Osteoblast (primary cell): ENCODE results near the gene ZYX. TPM values are rescaled to one million over a fixed set of nuclear protein-coding genes. Genes with fewer than 3 reads are reported as not detected.
"Not testable (repeated sequence)": the region's sequence is repeated elsewhere in the genome, so short reads cannot be mapped to it uniquely, and the experiment has no call there.

ENCODE experiments used
- DNase-seq: peaks from one replicate; pipeline ENCODE4 v3.0.0; 2011; ENCODE audit warnings: low spot score, mixed read lengths; ENCODE audit not compliant: insufficient read length; ENCODE audit errors: missing footprints
- H2AFZ ChIP-seq: 2 replicates; pipeline ENCODE4 v1.6.0; 2011; ENCODE audit warnings: mild to moderate bottlenecking, low read length
- H3K27ac ChIP-seq: 2 replicates; pipeline ENCODE4 v1.5.1; 2011; ENCODE audit warnings: mild to moderate bottlenecking, low read depth, low read length, moderate library complexity
- H3K27me3 ChIP-seq: 2 replicates; pipeline ENCODE4 v1.6.0; 2012; ENCODE audit warnings: mild to moderate bottlenecking, control low read depth, inconsistent platforms, low read length, moderate library complexity; ENCODE audit not compliant: insufficient read depth
- H3K36me3 ChIP-seq: 2 replicates; pipeline ENCODE4 v1.5.1; 2011; ENCODE audit warnings: mild to moderate bottlenecking, low read length, control low read depth, moderate library complexity; ENCODE audit not compliant: insufficient read depth
- H3K4me1 ChIP-seq: 2 replicates; pipeline ENCODE4 v1.5.1; 2011; ENCODE audit warnings: mild to moderate bottlenecking, low read length, control low read depth, moderate library complexity; ENCODE audit not compliant: insufficient read depth
- H3K4me2 ChIP-seq: 2 replicates; pipeline ENCODE4 v1.6.0; 2011; ENCODE audit warnings: mild to moderate bottlenecking, low read length; ENCODE audit not compliant: insufficient read depth
- H3K4me3 ChIP-seq: fragments of 200-600 bp; sonication (generic); 3 replicates; pipeline ENCODE4 v1.5.1; 2012; ENCODE audit warnings: mild to moderate bottlenecking, low read length, inconsistent platforms; ENCODE audit not compliant: insufficient read depth
- H3K79me2 ChIP-seq: 2 replicates; pipeline ENCODE4 v1.6.0; 2012; ENCODE audit warnings: mild to moderate bottlenecking, low read length, control low read depth, inconsistent platforms; ENCODE audit not compliant: insufficient read depth
- H3K9me3 ChIP-seq: 2 replicates; pipeline ENCODE4 v1.5.1; 2011; ENCODE audit warnings: low read depth, low read length, control low read depth
- H4K20me1 ChIP-seq: 2 replicates; pipeline ENCODE4 v1.6.0; 2012; ENCODE audit warnings: mild to moderate bottlenecking, low read length, control low read depth; ENCODE audit not compliant: insufficient read depth
- total RNA-seq: library from RNA; depleted of rRNA; stranded (reverse); fragments of >200 nt; gene quantifications from 2 replicates; pipeline ENCODE4 v1.2.3, GENCODE V29; 2012
- TF ChIP-seq, protein P1 (sequence below): IDR thresholded peaks from 2 replicates; pipeline ENCODE4 v1.5.1; 2011; ENCODE audit warnings: mild to moderate bottlenecking, low read depth, low read length, moderate library complexity; ENCODE audit errors: extremely low read depth

The ZYX gene
- total RNA-seq, 1 donor = 47.4 TPM

DNA sequence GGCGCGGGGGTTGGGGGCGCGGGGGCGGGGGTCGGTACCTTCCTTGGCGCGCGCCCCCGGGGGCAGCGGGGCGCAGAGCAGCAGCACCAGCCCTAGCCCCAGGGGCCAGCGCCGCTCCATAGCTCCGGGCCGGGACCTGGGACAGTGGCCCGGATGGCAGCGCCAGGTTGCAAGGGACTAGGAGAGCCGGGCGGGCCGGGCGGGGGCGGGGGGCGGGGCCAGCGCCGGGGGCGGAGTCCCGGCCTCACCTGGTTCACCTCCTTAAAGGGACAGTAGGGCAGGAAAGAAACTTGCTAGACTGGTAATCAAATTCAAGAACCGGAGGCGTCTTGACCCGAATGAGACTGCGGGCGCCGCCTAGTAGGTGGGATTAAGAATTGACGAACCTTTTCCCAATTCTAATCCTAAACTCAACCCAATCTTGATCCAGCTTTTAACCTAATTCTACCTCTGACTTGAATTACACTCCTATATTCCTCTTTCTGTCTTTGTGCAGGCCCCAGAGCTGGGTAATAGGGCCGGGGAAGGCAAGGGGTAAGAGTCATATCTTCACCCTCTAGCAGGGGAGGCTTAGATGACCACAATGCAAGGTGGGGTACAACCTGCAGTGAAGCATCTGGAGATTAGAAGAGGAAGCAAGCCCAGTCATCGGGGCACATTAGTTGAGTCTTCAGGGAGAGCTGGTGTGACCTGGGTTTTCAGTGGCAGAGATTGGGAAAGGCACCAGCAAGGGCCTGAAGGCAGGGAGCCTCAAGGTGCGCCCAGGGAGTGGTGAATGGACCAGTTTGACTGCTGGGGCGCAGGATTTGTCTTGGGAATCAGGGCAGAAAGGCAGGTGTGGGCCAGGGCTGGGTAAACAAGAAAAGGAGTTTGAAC, 27.8 kb downstream of the ZYX start, which contains the start of gene EPHA1:
EPHA1 (minus strand) TSS at position 171 of the 876 bp plus-strand sequence; CDS start at position 120, 51 bp downstream.
- DNase-seq = peak; percentile 87
- H3K27ac ChIP-seq = no peak within 1 kb of the TSS
- H3K36me3 ChIP-seq = no peaks in the 10 kb centered on the region
- peaks cover 28% of the 10 kb centered on the region for H3K4me1 ChIP-seq
- no peaks in the 10 kb centered on the region for H4K20me1 ChIP-seq
- H3K27me3 ChIP-seq = no peaks in the 10 kb centered on the region
- H3K9me3 ChIP-seq = no peaks in the 10 kb centered on the region
- TF ChIP-seq, protein P1, sequence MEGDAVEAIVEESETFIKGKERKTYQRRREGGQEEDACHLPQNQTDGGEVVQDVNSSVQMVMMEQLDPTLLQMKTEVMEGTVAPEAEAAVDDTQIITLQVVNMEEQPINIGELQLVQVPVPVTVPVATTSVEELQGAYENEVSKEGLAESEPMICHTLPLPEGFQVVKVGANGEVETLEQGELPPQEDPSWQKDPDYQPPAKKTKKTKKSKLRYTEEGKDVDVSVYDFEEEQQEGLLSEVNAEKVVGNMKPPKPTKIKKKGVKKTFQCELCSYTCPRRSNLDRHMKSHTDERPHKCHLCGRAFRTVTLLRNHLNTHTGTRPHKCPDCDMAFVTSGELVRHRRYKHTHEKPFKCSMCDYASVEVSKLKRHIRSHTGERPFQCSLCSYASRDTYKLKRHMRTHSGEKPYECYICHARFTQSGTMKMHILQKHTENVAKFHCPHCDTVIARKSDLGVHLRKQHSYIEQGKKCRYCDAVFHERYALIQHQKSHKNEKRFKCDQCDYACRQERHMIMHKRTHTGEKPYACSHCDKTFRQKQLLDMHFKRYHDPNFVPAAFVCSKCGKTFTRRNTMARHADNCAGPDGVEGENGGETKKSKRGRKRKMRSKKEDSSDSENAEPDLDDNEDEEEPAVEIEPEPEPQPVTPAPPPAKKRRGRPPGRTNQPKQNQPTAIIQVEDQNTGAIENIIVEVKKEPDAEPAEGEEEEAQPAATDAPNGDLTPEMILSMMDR = peak; percentile 19
- no peak within 1 kb of the TSS for H2AFZ ChIP-seq
- peak within 1 kb of the TSS; percentile 37 for H3K4me2 ChIP-seq
- no peak within 1 kb of the TSS for H3K4me3 ChIP-seq
- H3K79me2 ChIP-seq = no peaks in the 10 kb centered on the region

DNA sequence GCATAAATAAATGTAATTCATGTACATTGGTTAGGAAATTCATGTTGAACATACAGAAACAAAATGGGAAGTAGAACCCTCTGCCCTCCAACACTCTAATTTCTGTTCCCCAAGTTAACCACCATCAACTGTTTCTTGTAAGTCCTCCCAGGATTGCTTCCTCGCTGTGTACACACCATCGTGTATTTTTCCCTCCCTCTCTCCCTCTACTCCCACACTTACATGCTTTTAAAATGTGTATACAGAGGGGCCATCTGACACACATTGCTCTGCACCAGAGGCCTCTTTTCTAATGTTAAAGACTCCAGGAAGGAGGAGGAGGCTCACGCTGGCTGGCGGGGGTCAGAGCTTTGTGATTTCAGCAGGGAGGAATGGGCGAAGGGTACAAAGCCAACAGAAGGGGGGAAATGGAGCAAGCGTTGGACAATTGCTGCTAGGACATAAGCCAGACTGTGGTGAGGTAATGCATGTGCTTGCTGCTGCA, 29.4 kb downstream of the ZYX start:
- peaks cover 40% of the 10 kb centered on the region for H3K4me1 ChIP-seq
- H3K4me2 ChIP-seq = peak overlapping the region; percentile 60
- H3K27ac ChIP-seq = no peak overlapping the region
- peak; percentile 90 for DNase-seq
- no peaks in the 10 kb centered on the region for H4K20me1 ChIP-seq
- no peaks in the 10 kb centered on the region for H3K27me3 ChIP-seq
- no peak overlapping the region for H3K4me3 ChIP-seq
- TF ChIP-seq, protein P1 = no peak
- no peaks in the 10 kb centered on the region for H3K9me3 ChIP-seq
- H3K79me2 ChIP-seq = no peaks in the 10 kb centered on the region
- peak overlapping the region; percentile 57 for H2AFZ ChIP-seq
- H3K36me3 ChIP-seq = no peaks in the 10 kb centered on the region

DNA sequence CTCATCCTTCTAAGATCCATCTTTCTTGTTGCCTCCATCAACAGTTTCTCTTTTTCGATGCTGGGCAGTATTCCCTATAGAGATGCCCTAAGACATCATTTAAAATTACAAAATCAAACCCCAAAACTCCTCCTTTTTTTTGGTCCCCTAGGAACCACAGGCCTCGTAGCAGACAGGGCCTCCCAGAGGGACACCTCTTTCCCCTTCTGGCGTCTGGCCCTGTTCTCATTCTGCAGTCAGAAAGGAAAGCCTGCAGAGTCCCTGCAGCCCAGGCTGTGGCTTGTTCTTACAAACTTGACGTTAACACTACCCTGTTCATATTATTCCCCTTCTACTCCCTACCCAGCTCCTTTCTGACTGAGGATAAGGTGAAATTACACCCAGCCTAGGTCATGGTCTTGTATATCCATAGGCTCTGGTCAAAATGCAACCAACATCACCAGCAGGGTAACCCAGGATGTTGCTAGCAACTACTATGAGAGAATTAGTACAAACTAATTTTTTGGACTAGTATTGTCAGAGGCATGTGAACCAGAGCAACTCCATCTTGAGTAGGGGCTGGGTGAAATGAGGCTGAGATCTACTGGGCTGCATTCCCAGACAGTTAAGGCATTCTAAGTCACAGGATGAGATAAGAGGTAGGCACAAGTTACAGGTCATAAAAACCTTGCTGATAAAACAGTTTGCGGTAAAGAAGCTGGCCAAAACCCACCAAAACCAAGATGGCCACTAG, 31.0 kb downstream of the ZYX start:
- H3K4me2 ChIP-seq = no peak overlapping the region
- TF ChIP-seq, protein P1 = no peak

DNA sequence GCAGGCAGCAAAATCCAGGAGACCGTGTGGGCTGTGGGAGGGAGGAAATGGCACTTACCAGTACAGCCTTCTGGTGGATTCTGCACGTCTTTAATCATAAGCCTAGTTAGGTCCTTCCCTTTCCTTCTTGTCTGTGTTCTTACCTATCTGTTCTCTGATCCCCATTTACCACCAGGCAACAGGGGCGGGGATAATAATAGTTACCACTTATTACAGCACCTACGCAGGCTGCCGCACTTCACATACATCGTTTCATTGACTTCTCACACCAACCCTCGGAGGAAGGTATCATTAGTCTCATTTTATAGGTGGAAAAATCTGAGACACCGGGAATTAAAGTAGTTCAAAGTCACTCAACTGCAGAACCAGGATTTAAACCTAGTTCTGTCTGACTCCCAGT, 32.0 kb downstream of the ZYX start:
- Histone ChIP-seq H3K27ac (no peak overlapping the region), H2AFZ (no peak overlapping the region)

More for the DNA sequence above, 31.0 kb downstream of the ZYX start:
- H3K36me3 ChIP-seq = no peaks in the 10 kb centered on the region
- no peaks in the 10 kb centered on the region for H4K20me1 ChIP-seq
- H3K4me1 ChIP-seq = peaks cover 49% of the 10 kb centered on the region
- no peak overlapping the region for H3K27ac ChIP-seq
- no peaks in the 10 kb centered on the region for H3K79me2 ChIP-seq
- H3K4me3 ChIP-seq = no peak overlapping the region
- H3K27me3 ChIP-seq = no peaks in the 10 kb centered on the region
- no peak for DNase-seq
- no peak overlapping the region for H2AFZ ChIP-seq
- no peaks in the 10 kb centered on the region for H3K9me3 ChIP-seq

DNA sequence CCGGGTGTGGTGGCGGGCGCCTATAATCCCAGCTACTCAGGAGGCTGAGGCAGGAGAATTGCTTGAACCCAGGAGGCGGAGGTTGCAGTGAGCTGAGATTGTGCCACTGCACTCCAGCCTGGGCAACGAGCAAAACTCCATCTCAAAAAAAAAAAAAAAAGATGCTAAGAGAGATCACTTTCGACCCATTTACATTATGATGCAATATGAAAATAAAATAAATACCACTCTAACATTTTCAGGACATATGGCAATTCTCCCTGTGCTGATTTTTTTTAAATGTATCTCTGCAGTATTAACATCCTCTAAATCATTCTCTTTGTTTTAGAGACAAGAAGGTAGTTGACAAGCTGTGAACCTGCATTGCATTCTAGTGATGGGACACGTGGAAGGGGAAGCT, 34.1 kb downstream of the ZYX start:
- DNase-seq, H3K79me2 ChIP-seq, H2AFZ ChIP-seq, H4K20me1 ChIP-seq, H3K9me3 ChIP-seq, H3K4me3 ChIP-seq, H3K27me3 ChIP-seq, H3K36me3 ChIP-seq: not testable (repeated sequence)
- Histone ChIP-seq H3K4me2 (peak overlapping the region; percentile 67), H3K4me1 (peaks cover 42% of the 10 kb centered on the region), H3K27ac (peak overlapping the region; percentile 59)

More for the DNA sequence above, 32.0 kb downstream of the ZYX start:
- H3K9me3 ChIP-seq = no peaks in the 10 kb centered on the region
- TF ChIP-seq, protein P1 = no peak
- no peak overlapping the region for H3K4me3 ChIP-seq
- no peak overlapping the region for H3K4me2 ChIP-seq
- no peaks in the 10 kb centered on the region for H3K79me2 ChIP-seq
- no peaks in the 10 kb centered on the region for H3K27me3 ChIP-seq
- peaks cover 49% of the 10 kb centered on the region for H3K4me1 ChIP-seq
- no peaks in the 10 kb centered on the region for H3K36me3 ChIP-seq
- no peak for DNase-seq
- H4K20me1 ChIP-seq = no peaks in the 10 kb centered on the region
